G401.6 (cell line): Measurements from ENCODE around the gene ANKHD1.
"Not testable (repeated sequence)": the region's sequence is repeated elsewhere in the genome, so short reads cannot be mapped to it uniquely, and the experiment has no call there.

Experiments used
- FAIRE-seq: peaks from 2 replicates; lab custom pipeline; 2012; peaks lifted over from hg19 to GRCh38; lab: Jason Lieb, UNC

The ANKHD1 gene

DNA sequence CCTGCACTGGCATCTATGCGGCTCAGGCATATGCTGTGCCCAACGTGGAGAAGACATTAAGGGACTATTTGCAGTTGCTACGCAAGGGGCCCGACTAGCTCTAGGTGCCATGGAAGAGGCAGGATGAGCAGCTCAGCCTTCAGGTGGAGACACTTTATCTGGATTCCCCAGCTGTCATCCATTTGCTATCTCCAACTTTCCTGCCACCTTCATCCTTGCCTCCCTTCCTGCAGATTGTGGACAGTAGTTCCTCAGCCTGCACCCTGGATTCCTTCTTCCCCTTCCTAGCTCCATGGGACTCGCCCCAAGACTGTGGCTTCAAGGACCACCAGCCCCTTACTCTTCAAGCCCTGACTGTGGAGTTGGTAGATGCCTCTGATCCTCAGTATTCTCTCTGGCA is 165.0 kb downstream of the ANKHD1 start:
- no peak for FAIRE-seq

DNA sequence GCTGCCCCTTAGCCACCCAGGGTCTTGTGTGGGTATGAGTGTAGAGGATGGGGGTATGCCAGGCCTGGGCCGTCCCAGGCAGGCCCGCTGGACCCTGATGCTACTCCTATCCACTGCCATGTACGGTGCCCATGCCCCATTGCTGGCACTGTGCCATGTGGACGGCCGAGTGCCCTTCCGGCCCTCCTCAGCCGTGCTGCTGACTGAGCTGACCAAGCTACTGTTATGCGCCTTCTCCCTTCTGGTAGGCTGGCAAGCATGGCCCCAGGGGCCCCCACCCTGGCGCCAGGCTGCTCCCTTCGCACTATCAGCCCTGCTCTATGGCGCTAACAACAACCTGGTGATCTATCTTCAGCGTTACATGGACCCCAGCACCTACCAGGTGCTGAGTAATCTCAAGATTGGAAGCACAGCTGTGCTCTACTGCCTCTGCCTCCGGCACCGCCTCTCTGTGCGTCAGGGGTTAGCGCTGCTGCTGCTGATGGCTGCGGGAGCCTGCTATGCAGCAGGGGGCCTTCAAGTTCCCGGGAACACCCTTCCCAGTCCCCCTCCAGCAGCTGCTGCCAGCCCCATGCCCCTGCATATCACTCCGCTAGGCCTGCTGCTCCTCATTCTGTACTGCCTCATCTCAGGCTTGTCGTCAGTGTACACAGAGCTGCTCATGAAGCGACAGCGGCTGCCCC is 165.6 kb downstream of the ANKHD1 start:
- FAIRE-seq: no peak

GRCh38 chr5:140567871-140568270 is 166.2 kb downstream of the ANKHD1 start:
- no peak for FAIRE-seq

GRCh38 chr5:140568443-140569063 is 166.9 kb downstream of the ANKHD1 start:
- no peak for FAIRE-seq

DNA sequence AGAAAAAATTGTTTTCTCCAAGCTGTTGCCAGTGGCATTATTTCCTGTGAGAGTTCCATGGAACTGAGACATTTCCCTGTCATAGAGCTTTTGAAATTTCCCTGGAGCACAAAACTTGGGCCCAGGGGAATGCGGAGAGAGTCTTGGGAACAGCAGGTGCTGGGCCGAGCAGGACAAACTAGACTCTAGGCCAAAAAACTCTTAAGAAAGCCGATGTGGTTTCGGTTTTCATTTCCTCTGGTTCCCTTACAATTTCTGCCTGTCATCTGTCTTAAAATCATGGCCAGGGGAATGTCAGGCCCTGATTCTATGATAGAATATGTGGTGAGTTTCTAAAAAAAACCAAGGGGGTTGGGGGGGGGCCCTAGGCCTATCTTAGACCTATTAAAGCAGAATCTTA is 167.6 kb downstream of the ANKHD1 start:
- no peak for FAIRE-seq

DNA sequence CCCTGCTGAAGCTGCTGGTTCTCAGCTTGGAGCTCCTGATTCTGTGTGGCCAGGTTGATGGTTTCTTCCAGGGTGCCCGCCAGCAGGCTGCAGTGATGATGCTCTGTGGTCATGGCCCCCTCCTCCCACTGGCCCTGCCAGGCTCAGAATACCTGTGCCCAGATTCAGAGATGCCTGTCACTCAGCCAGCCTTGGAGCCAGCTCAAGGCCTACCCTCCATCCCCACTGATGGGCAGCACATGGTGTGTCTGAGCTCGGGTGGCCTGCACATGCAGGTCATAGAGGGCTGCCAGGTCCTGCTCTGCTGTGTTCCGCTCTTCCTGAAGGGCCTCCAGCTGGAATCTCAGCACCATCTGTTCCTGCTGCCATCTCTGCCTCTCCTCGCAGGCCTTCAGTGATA is 168.4 kb downstream of the ANKHD1 start:
- no peak for FAIRE-seq

GRCh38 chr5:140570488-140570887 is 168.9 kb downstream of the ANKHD1 start:
- no peak for FAIRE-seq

DNA sequence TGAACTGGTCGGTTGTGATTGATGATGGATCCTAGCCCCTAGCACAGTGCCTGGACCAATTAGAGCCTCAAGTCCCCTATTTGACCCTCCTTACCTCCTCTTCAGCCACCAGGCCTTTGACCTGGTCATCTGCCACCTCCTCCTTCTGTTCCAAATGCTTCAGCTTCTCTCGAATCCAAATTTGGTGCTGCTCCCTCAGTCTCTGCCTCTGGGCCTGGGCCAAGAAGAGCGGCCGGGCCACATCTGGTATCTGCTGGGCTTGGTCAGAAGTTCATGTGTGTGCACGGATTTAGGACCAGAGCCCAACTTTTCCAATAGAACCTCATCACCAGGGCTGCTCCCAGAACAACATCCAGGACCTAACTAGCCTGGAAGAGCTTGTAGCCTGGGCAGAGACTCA is 169.5 kb downstream of the ANKHD1 start:
- FAIRE-seq: no peak

GRCh38 chr5:140573683-140574082 is 172.1 kb downstream of the ANKHD1 start:
- FAIRE-seq: no peak

GRCh38 chr5:140574165-140574564 is 172.5 kb downstream of the ANKHD1 start:
- FAIRE-seq: no peak

DNA sequence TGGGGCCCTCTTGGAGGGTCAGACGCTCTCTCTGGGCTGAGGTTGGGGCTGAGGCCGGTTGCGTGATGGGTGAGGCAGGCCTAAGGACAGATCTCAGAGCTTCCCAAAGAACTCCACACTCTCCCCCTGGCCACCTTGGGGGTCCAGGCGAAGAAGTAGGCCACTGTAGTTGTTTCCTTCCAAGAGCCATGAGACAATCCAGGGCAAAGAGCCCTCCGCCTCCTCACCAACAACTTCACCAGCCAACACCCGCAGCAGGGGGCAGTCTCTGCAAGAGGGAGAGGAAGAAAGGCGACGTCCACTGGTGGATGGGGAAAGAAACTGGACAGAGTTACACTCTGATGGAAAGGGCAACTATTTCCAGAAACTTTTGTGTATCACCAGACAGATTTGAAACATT is 173.7 kb downstream of the ANKHD1 start:
- no peak for FAIRE-seq

DNA sequence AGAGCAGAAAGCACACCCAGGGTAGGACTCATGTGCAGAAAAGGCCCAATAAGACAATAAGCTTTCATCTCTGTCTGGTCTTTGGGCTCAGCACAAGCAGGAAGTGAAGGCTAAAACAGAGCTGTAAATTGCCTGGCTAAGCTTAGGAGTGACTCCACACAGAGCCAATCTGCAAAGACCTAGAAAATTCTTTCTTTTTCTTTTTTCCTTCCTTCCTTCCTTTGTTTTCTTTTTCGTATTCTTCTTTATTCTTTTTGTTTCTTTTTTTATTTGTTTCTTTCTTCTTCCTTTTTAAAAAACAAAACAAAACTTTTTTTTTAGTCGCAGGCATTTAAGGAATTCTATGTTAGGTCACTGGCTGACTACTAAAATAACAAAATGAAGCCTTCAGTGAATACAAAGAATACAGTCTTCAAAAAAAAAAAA is 175.2 kb downstream of the ANKHD1 start:
- no peak for FAIRE-seq

- FAIRE-seq: not testable (repeated sequence)
These were observed 177.6 kb downstream of the ANKHD1 start for GRCh38 chr5:140579188-140579747.

DNA sequence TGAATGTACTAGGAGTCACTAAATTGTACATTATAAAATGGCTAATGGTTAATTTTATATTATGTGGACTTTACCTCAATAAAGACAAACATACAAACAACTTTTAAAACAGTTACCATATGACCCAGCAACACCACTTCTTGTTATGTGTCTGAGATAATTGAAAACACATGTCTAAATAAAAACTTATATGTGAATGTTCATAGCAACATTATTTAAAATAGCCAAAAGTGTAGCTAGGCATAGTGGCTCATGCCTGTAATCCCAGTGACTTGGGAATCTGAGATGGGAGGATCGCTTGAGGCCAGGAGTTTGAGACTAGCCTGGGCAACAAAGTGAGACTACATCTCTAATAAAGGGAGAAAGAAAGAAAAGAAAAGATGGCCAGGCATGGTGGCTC is 185.9 kb downstream of the ANKHD1 start:
- no peak for FAIRE-seq

DNA sequence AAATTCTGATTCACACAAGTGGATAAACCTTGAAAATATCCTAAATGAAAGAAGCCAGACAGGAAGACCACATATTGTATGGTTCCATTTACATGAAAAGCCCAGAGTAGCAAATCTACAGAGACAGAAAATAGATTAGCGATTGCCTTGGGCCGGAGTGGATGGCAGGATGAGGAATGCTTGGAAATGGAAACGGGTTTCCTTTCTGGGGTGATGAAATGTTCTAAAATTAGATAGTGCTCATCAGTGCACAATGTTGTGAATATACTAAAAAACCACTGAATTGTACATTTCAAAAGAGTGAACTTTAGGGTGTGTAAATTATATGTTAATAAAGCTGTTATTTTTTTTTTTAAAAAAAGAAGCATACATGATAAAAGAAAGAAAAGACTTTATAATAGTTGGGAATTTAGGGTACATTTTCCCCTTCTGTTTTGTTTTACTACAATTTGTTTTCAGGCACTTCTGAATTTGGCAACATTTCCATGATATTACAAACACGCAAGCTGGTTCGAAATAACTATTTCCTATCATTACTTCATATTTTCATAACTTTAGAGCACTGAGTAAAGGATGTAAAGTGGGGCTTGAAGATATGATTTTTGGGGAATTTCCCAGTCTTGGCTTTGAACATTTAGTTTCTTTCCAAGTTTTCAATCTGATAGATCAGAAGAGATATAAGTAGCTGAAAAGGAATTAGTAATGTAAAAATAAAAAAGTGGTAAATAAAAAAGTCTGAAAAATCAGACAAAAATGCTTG is 186.9 kb downstream of the ANKHD1 start:
- FAIRE-seq: no peak
